Measurements from ENCODE around the gene SPATA31D1. TPM values are rescaled to one million over a fixed set of nuclear protein-coding genes. Genes with fewer than 3 reads are reported as not detected.

SPATA31D1 gene
- polyA plus RNA-seq, 1 of the 3 experiments (the other 2 are of a cell fraction): not detected

DNA sequence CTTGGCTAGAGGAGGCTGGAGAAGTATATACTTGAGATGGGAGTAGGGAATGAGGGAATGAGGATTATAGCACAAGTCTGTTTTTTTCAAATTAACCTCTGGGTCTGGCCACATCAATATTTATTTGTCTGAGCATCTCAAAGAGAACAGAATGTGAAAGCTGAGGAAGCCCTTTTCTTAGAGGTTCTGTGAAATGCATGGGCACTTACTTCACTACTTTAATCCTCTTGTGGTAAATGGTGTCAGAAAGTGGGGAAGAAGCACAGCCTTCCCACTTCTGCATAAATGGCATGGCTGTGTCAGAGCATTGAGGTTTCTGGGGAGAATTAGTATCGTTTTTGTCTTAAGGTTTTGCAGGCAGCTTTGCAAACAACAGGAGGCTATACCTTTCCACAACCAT lies 48.6 kb downstream of the SPATA31D1 start:
- no peaks in the 10 kb centered on the region for H3K36me3 ChIP-seq (replicated peaks in 1 of 2; ENCODE audit: control insufficient read depth in 1 of 2, insufficient read depth in 2 of 2, low read length in 1 of 2)
- no peak overlapping the region for H3K4me3 ChIP-seq (ENCODE audit: low read depth in 2 of 2, low read length in 1 of 2)
- H3K9me3 ChIP-seq: no peaks in the 10 kb centered on the region
- H3K27me3 ChIP-seq (ENCODE audit: insufficient read depth): no peaks in the 10 kb centered on the region
- ChIA-PET CTCF (no interaction called here), POLR2A (no interaction called here)
- no peak overlapping the region for H3K9ac ChIP-seq
- H3K9me2 ChIP-seq: no peaks in the 10 kb centered on the region
- no peak overlapping the region for H3K27ac ChIP-seq (ENCODE audit: low read depth in 2 of 2, low read length in 1 of 2)
- no peak for DNase-seq
- TF ChIP-seq, protein P1, sequence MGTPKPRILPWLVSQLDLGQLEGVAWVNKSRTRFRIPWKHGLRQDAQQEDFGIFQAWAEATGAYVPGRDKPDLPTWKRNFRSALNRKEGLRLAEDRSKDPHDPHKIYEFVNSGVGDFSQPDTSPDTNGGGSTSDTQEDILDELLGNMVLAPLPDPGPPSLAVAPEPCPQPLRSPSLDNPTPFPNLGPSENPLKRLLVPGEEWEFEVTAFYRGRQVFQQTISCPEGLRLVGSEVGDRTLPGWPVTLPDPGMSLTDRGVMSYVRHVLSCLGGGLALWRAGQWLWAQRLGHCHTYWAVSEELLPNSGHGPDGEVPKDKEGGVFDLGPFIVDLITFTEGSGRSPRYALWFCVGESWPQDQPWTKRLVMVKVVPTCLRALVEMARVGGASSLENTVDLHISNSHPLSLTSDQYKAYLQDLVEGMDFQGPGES (IDR thresholded peaks at IDR 0.05; ENCODE audit: low read depth, low read length): no peak
- TF ChIP-seq FOSL2 (IDR thresholded peaks at IDR 0.05; ENCODE audit: borderline replicate concordance, low read depth): no peak
- no peak for TF ChIP-seq YY1 (IDR thresholded peaks at IDR 0.05; ENCODE audit: low read depth)
- TF ChIP-seq RCOR1 (IDR thresholded peaks at IDR 0.05; ENCODE audit: low read length): no peak
- TF ChIP-seq, protein P2, sequence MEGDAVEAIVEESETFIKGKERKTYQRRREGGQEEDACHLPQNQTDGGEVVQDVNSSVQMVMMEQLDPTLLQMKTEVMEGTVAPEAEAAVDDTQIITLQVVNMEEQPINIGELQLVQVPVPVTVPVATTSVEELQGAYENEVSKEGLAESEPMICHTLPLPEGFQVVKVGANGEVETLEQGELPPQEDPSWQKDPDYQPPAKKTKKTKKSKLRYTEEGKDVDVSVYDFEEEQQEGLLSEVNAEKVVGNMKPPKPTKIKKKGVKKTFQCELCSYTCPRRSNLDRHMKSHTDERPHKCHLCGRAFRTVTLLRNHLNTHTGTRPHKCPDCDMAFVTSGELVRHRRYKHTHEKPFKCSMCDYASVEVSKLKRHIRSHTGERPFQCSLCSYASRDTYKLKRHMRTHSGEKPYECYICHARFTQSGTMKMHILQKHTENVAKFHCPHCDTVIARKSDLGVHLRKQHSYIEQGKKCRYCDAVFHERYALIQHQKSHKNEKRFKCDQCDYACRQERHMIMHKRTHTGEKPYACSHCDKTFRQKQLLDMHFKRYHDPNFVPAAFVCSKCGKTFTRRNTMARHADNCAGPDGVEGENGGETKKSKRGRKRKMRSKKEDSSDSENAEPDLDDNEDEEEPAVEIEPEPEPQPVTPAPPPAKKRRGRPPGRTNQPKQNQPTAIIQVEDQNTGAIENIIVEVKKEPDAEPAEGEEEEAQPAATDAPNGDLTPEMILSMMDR (IDR thresholded peaks at IDR 0.05): no peak
- no peak for TF ChIP-seq NRF1 (IDR thresholded peaks at IDR 0.05; ENCODE audit: low read depth, low read length)
- TF ChIP-seq MEF2A (IDR thresholded peaks at IDR 0.05; ENCODE audit: borderline replicate concordance, low read depth): no peak
- no peak for TF ChIP-seq NFIC (IDR thresholded peaks at IDR 0.05; ENCODE audit: borderline replicate concordance)
- no peak for TF ChIP-seq CHD2 (IDR thresholded peaks at IDR 0.05; ENCODE audit: low read length, partially characterized antibody)
- TF ChIP-seq USF1 (IDR thresholded peaks at IDR 0.05; ENCODE audit: borderline replicate concordance, low read depth): no peak
- TF ChIP-seq GABPA (IDR thresholded peaks at IDR 0.05; ENCODE audit: low read depth): no peak
- no peak for TF ChIP-seq SIN3A (IDR thresholded peaks at IDR 0.05; ENCODE audit: borderline replicate concordance, low read depth, low read length)
- TF ChIP-seq USF2 (IDR thresholded peaks at IDR 0.05; ENCODE audit: borderline replicate concordance, low read depth, low read length): no peak
- H3K4me2 ChIP-seq: no peak overlapping the region
- no peaks in the 10 kb centered on the region for H3K79me2 ChIP-seq (ENCODE audit: insufficient read depth)
- peaks cover 0 to under 1% of the 10 kb centered on the region in 2 experiments; a peak in 1 of 4 replicates for H3K4me1 ChIP-seq (ENCODE audit: control insufficient read depth in 1 of 2, insufficient read depth in 2 of 2, low read depth in 1 of 2, low read length in 1 of 2)
- 28% methylated on average over 1 of the region's 1 CpG for WGBS (ENCODE audit: low lambda C conversion rate)
- no peaks in the 10 kb centered on the region for H3F3A ChIP-seq (replicated peaks; ENCODE audit: insufficient read depth)
- H2AFZ ChIP-seq (ENCODE audit: low read depth): no peak overlapping the region
- H4K20me1 ChIP-seq (ENCODE audit: insufficient read depth): no peaks in the 10 kb centered on the region

DNA sequence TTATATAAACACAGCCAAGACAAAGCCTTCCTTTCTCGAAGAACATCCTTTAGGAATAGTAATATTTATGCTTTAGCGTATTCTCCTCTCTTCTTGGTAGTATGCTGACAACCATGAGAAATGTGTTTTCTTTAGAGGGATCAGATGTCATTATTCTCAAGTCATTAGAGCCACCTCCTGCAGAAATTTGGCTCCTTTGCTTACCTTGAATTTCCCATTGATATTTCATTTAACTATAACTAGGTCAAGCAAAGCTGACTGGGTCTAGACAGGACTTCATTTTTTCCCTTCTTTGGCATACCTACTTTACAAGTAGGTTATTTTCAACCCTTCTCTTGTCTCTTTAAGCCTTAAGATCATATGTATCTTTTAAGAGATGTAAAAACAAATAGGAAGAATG lies 50.3 kb downstream of the SPATA31D1 start:
- TF ChIP-seq USF2 (IDR thresholded peaks at IDR 0.05; ENCODE audit: borderline replicate concordance, low read depth, low read length) (no peak), NRF1 (IDR thresholded peaks at IDR 0.05; ENCODE audit: low read depth, low read length) (no peak), SIN3A (IDR thresholded peaks at IDR 0.05; ENCODE audit: borderline replicate concordance, low read depth, low read length) (no peak), NFIC (IDR thresholded peaks at IDR 0.05; ENCODE audit: borderline replicate concordance) (no peak), RCOR1 (IDR thresholded peaks at IDR 0.05; ENCODE audit: low read length) (no peak), SMC3 (IDR thresholded peaks at IDR 0.05; ENCODE audit: low read depth, low read length) (no peak), POLR2AphosphoS5 (IDR thresholded peaks at IDR 0.05; ENCODE audit: low read depth, low read length) (no peak), RFX5 (IDR thresholded peaks at IDR 0.05; ENCODE audit: low read length) (no peak), TEAD4 (IDR thresholded peaks at IDR 0.05; ENCODE audit: borderline replicate concordance, insufficient read depth) (no peak), JUND (IDR thresholded peaks at IDR 0.05) (no peak), TCF12 (IDR thresholded peaks at IDR 0.05) (no peak)
- TF ChIP-seq, protein P2 (IDR thresholded peaks at IDR 0.05): no peak
- Histone ChIP-seq H2AFZ (ENCODE audit: low read depth) (no peak overlapping the region), H3K79me2 (ENCODE audit: insufficient read depth) (no peaks in the 10 kb centered on the region), H3K9me3 (no peaks in the 10 kb centered on the region), H3F3A (replicated peaks; ENCODE audit: insufficient read depth) (no peaks in the 10 kb centered on the region), H4K20me1 (ENCODE audit: insufficient read depth) (no peaks in the 10 kb centered on the region), H3K36me3 (replicated peaks in 1 of 2; ENCODE audit: control insufficient read depth in 1 of 2, insufficient read depth in 2 of 2, low read length in 1 of 2) (no peaks in the 10 kb centered on the region), H3K4me2 (no peak overlapping the region), H3K4me1 (ENCODE audit: control insufficient read depth in 1 of 2, insufficient read depth in 2 of 2, low read depth in 1 of 2, low read length in 1 of 2) (no peaks in the 10 kb centered on the region), H3K27me3 (ENCODE audit: insufficient read depth) (no peaks in the 10 kb centered on the region), H3K9ac (no peak overlapping the region), H3K4me3 (ENCODE audit: low read depth in 2 of 2, low read length in 1 of 2) (no peak overlapping the region), H3K27ac (ENCODE audit: low read depth in 2 of 2, low read length in 1 of 2) (no peak overlapping the region), H3K9me2 (no peaks in the 10 kb centered on the region)
- 58% methylated on average over 2 of the region's 2 CpGs for WGBS (ENCODE audit: low lambda C conversion rate)
- ChIA-PET CTCF (no interaction called here), POLR2A (no interaction called here)
- DNase-seq: no peak

Data from SK-N-SH (cell line).